C4-2B (cell line): ENCODE measurements around the gene OR1B1.
"Not testable (repeated sequence)": the region's sequence is repeated elsewhere in the genome, so short reads cannot be mapped to it uniquely, and the experiment has no call there.

Experiments used
- H3K27ac ChIP-seq: fragments of 450-650 bp; 2 replicates; pipeline ENCODE4 v1.5.1; 2017
- CTCF ChIP-seq: fragments of 450-650 bp; conservative IDR thresholded peaks from 2 replicates; pipeline ENCODE4 v1.5.1; 2017; ENCODE audit warnings: mild to moderate bottlenecking
- ZFX ChIP-seq: fragments of 450-650 bp; IDR thresholded peaks from 2 replicates; pipeline ENCODE4 v1.6.1; 2017

Gene OR1B1

GRCh38 chr9:122619996-122620395 is 37.4 kb downstream of the OR1B1 start:
- TF ChIP-seq CTCF (no peak), ZFX (no peak)
- no peak overlapping the region for H3K27ac ChIP-seq

GRCh38 chr9:122614362-122614761 is 43.1 kb downstream of the OR1B1 start, which contains the start of gene OR1Q1:
TSS of gene OR1Q1 (plus strand) at chr9:122614738. CDS start at chr9:122614738, 0 bp downstream.
- no peak within 1 kb of the TSS for H3K27ac ChIP-seq
- TF ChIP-seq CTCF = no peak
- no peak for TF ChIP-seq ZFX

- H3K27ac ChIP-seq = no peak overlapping the region
- TF ChIP-seq ZFX (no peak), CTCF (no peak)
These were observed 47.6 kb downstream of the OR1B1 start for GRCh38 chr9:122609804-122610203.

- TF ChIP-seq ZFX (no peak), CTCF (no peak)
These were observed 50.8 kb downstream of the OR1B1 start for GRCh38 chr9:122606587-122606986.

GRCh38 chr9:122605691-122606090 is 51.7 kb downstream of the OR1B1 start:
- TF ChIP-seq ZFX = no peak
- no peak for TF ChIP-seq CTCF
- no peak overlapping the region for H3K27ac ChIP-seq

More at GRCh38 chr9:122606587-122606986, 50.8 kb downstream of the OR1B1 start:
- no peak overlapping the region for H3K27ac ChIP-seq

GRCh38 chr9:122583284-122583683 is 74.1 kb downstream of the OR1B1 start, which contains the start of gene OR1L8:
TSS of gene OR1L8 (minus strand) at chr9:122583384. CDS start at chr9:122568477, 14,907 bp downstream.
- H3K27ac ChIP-seq = not testable (repeated sequence)

- TF ChIP-seq ZFX (no peak), CTCF (no peak)
- H3K27ac ChIP-seq = no peak overlapping the region
These were observed 77.1 kb downstream of the OR1B1 start for GRCh38 chr9:122580360-122580759.

GRCh38 chr9:122579874-122580273 is 77.6 kb downstream of the OR1B1 start:
- TF ChIP-seq ZFX = no peak
- no peak for TF ChIP-seq CTCF
- no peak overlapping the region for H3K27ac ChIP-seq
